Measurements from ENCODE around the gene ACSM2B. TPM values are rescaled to one million over a fixed set of nuclear protein-coding genes. Genes with fewer than 3 reads are reported as not detected.
"Not testable (repeated sequence)": the region's sequence is repeated elsewhere in the genome, so short reads cannot be mapped to it uniquely, and the experiment has no call there.

ACSM2B gene
- total RNA-seq, 1 experiment from 2014 or later = 0.20 TPM

- TF ChIP-seq MAX (CRISPR knock-in tag; IDR thresholded peaks at IDR 0.05) = no peak
- no peak for TF ChIP-seq USF2 (CRISPR knock-in tag; IDR thresholded peaks at IDR 0.05)
- TF ChIP-seq CREM (CRISPR knock-in tag; IDR thresholded peaks at IDR 0.05) = no peak
- no peak for TF ChIP-seq PREB (CRISPR knock-in tag; IDR thresholded peaks at IDR 0.05; ENCODE audit: borderline replicate concordance)
- TF ChIP-seq TEAD4 (CRISPR knock-in tag; IDR thresholded peaks at IDR 0.05) = no peak
- TF ChIP-seq E2F4 (CRISPR knock-in tag; IDR thresholded peaks at IDR 0.05; ENCODE audit: borderline replicate concordance, low read depth) = no peak
Measured at GRCh38 chr16:20538181-20538580, 38.0 kb downstream of the ACSM2B start (continued).

- CTCF ChIA-PET; POLR2A ChIA-PET; H3K36me3 Mint-ChIP-seq; H3K4me1 Mint-ChIP-seq; H3K9me3 Mint-ChIP-seq; DNase-seq (ENCODE audit: low spot score); H3K4me3 Mint-ChIP-seq; ATAC-seq; H3K27me3 Mint-ChIP-seq (ENCODE audit: low read depth); H3K27ac Mint-ChIP-seq: not testable (repeated sequence)
Measured at GRCh38 chr16:20536669-20537068, 39.5 kb downstream of the ACSM2B start.

GRCh38 chr16:20532284-20532792 is 43.8 kb downstream of the ACSM2B start:
- H3K4me1 Mint-ChIP-seq; H3K4me3 Mint-ChIP-seq; H3K36me3 Mint-ChIP-seq; CTCF ChIA-PET; H3K27ac Mint-ChIP-seq; ATAC-seq; DNase-seq (ENCODE audit: low spot score); POLR2A ChIA-PET; H3K9me3 Mint-ChIP-seq; H3K27me3 Mint-ChIP-seq (ENCODE audit: low read depth): not testable (repeated sequence)

GRCh38 chr16:20531795-20532194 is 44.4 kb downstream of the ACSM2B start:
- H3K27me3 Mint-ChIP-seq (ENCODE audit: low read depth); CTCF ChIA-PET; H3K27ac Mint-ChIP-seq; POLR2A ChIA-PET; H3K4me3 Mint-ChIP-seq; ATAC-seq; DNase-seq (ENCODE audit: low spot score); H3K9me3 Mint-ChIP-seq; H3K36me3 Mint-ChIP-seq; H3K4me1 Mint-ChIP-seq: not testable (repeated sequence)

- TF ChIP-seq NR3C1 (CRISPR knock-in tag; conservative IDR thresholded peaks at IDR 0.05; ENCODE audit: low read depth) = no peak
- TF ChIP-seq ZNF671 (CRISPR knock-in tag; IDR thresholded peaks at IDR 0.05) = no peak
- no peak for TF ChIP-seq E2F5 (CRISPR knock-in tag; IDR thresholded peaks at IDR 0.05)
- DNase-seq (ENCODE audit: low spot score) (no peak), ATAC-seq (no peak)
- H3K27ac Mint-ChIP-seq = no peak overlapping the region
- CTCF ChIA-PET = no interaction called here
- H3K36me3 Mint-ChIP-seq = no peaks in the 10 kb centered on the region
- peaks cover 44% of the 10 kb centered on the region for H3K9me3 Mint-ChIP-seq
- no peaks in the 10 kb centered on the region for H3K4me1 Mint-ChIP-seq
- H3K4me3 Mint-ChIP-seq = no peak overlapping the region
- peaks cover 11% of the 10 kb centered on the region for H3K27me3 Mint-ChIP-seq (ENCODE audit: low read depth)
- POLR2A ChIA-PET = interaction anchor here (0.6 kb wide), 1 partner anchor 160 kb away, joined by 3 read pairs; no protein-coding TSS in a partner anchor
Measured at GRCh38 chr16:20520103-20520502, 56.1 kb downstream of the ACSM2B start.

GRCh38 chr16:20519231-20519630 is 56.9 kb downstream of the ACSM2B start:
- Mint-ChIP-seq H3K4me1 (no peaks in the 10 kb centered on the region), H3K9me3 (peaks cover 53% of the 10 kb centered on the region), H3K27me3 (ENCODE audit: low read depth) (peaks cover 14% of the 10 kb centered on the region), H3K36me3 (no peaks in the 10 kb centered on the region), H3K27ac (no peak overlapping the region), H3K4me3 (no peak overlapping the region)
- ATAC-seq (no peak), DNase-seq (ENCODE audit: low spot score) (no peak)
- CTCF ChIA-PET = no interaction called here
- POLR2A ChIA-PET = no interaction called here
- TF ChIP-seq ARID4B (CRISPR knock-in tag; IDR thresholded peaks at IDR 0.05; ENCODE audit: borderline replicate concordance) (no peak), CTCF (IDR thresholded peaks at IDR 0.05) (no peak), ZNF416 (CRISPR knock-in tag; IDR thresholded peaks at IDR 0.05) (no peak)

Measured in WTC11 (cell line).